ENCODE data around the gene IFNGR2.
A peak's percentile ranks its signal among the peaks of the same experiment; 100 is the strongest.

- TF ChIP-seq TAF1 (IDR thresholded peaks at IDR 0.05; ENCODE audit: low read depth, low read length) (no peak), POLR2A (IDR thresholded peaks at IDR 0.05; ENCODE audit: low read depth, low read length) (0 out of 2 replicates have a peak, but pooled peaks have one; percentile 57), POLR2AphosphoS5 (IDR thresholded peaks at IDR 0.05; ENCODE audit: low read depth, low read length) (0 out of 2 replicates have a peak, but pooled peaks have one; percentile 30), SPI1 (IDR thresholded peaks at IDR 0.05; ENCODE audit: low read depth, low read length) (no peak), PAX5 (IDR thresholded peaks at IDR 0.05; ENCODE audit: insufficient read depth, low read length, severe bottlenecking) (no peak)
Measured at GRCh38 chr21:33403786-33404585, 773 bp downstream of the IFNGR2 start.

Measured in GM12891 (cell line).